Right ventricle myocardium inferior (tissue), 1 donor: ENCODE results near the gene ACSS1. TPM values are rescaled to one million over a fixed set of nuclear protein-coding genes. Genes with fewer than 3 reads are reported as not detected.

Source experiments
- ATAC-seq: fragments of 200-7000 bp; cut with Tn5 transposase; one replicate; pipeline ENCODE4 v1.9.1; 2020; ENCODE audit warnings: mild to moderate bottlenecking, moderate library complexity
- DNase-seq: peaks from one replicate; pipeline ENCODE4 v3.0.0; 2021; ENCODE audit errors: missing footprints
- intact Hi-C: fragments of 100-400 bp; cut with DNase I; formaldehyde crosslinking; loops from one replicate; pipeline ENCODE4 v1.11.0; 2022
- total RNA-seq: library from RNA; stranded (reverse); fragmentation: NEBNext Ultra II Directional; extraction: Animal tissue kit (Norgen Biotek cat#: 25700); gene quantifications from one replicate; pipeline ENCODE4 v1.2.1, GENCODE V29; 2021
- donor health status: DM: no; HTN: yes; CAD: no; lungs with severe emphysema.

The ACSS1 gene
- total RNA-seq, 1 donor from 2014 or later = 135 TPM

- intact Hi-C loops = loop anchor here (10.0 kb wide), 1 partner anchor 243 kb away; no protein-coding TSS in a partner anchor
- DNase-seq = peak; percentile 33
- no peak for ATAC-seq
Measured at GRCh38 chr20:25051386-25052155, 6.4 kb downstream of the ACSS1 start.

- intact Hi-C loops = loop anchor here (10.0 kb wide), 1 partner anchor 244 kb away; no protein-coding TSS in a partner anchor
- DNase-seq (no peak), ATAC-seq (no peak)
Measured at GRCh38 chr20:25050501-25051350, 7.2 kb downstream of the ACSS1 start.

- intact Hi-C loops = loop anchor here (10.0 kb wide), 1 partner anchor 245 kb away; no protein-coding TSS in a partner anchor
- no peak for ATAC-seq
- no peak for DNase-seq
Measured at GRCh38 chr20:25050082-25050481, 7.9 kb downstream of the ACSS1 start.

DNA sequence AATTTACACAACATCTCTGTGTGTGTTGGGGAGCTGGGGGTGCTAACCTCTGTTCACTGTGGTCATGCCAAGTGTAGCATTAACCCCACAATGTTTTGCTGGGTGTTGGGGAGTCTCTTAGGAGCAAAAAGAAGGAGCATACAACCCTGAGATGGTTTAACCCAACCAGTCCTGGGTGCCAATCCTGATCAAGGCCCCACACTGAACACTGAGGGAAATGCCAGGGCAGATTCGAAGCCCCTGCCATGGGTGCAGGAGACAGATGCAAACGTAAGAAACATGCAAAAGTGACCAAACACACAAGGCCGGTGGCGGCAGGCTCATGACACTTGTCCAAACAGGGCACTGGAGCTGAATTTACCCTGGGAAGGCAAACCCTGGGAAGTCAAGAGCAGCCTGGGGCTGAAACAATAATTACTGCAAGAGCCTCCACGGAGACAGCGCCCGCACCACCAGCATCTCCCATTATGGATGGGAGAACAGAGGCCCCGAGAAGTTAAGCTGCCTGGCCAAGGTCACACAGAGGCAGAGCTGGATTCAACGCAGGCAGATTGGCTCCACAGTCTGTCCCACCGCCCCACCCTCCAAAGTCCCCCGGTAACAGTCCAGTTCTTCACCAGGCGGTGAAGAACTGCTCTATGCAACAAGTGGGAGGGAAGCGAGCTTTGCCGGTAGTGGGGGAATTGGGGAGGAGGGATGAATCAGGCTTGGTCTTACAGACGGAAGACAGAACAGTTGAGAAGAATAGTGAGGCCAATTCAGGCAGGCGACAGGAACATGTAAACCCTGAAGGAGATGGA lies 8.5 kb downstream of the ACSS1 start:
- DNase-seq = no peak
- no peak for ATAC-seq
- intact Hi-C loops = loop anchor here (10.0 kb wide), 1 partner anchor 245 kb away; no protein-coding TSS in a partner anchor

DNA sequence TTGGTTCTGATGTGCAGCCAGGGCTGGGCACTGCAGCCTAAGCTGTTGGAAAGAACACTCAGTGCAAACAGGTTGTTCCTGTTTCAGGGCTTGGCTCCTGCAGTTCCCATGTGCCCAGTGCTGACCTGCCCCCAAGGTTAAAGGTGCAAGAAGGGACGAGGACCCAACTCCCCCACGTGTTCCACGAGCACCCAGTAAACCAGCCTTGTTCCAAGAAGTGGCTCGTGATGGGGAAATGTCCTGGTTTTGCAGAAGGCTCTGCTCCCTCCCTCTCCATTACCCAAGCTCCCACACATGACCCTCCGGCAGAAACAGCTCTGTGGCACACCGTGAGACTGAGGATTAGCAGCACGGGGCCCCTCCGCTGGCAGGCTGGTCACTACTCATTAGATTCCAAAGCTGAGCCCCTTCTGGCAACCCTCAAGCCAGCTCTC lies 9.4 kb downstream of the ACSS1 start:
- intact Hi-C loops = no loop called here
- ATAC-seq = peak; percentile 12
- DNase-seq = no peak

DNA sequence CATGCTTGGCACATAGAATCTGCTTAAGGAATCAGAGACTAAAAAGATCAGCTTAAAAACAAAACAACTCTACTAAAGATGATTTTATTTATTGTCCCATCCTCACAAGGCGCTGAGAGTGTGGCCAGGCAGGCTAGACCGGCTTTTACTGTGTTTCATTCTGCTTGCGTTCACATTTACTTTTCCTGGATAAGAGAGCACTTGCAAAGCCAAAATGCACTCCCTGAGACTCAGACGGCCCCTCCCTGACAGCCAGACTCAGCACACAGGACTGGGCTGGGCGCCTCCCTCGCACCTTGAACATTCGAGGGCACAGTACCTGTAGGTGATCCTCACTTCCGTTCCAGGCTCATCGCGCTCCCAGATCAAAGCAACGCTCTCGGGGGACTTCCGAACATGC lies 10.2 kb downstream of the ACSS1 start:
- no peak for DNase-seq
- ATAC-seq = no peak
- intact Hi-C loops = no loop called here

DNA sequence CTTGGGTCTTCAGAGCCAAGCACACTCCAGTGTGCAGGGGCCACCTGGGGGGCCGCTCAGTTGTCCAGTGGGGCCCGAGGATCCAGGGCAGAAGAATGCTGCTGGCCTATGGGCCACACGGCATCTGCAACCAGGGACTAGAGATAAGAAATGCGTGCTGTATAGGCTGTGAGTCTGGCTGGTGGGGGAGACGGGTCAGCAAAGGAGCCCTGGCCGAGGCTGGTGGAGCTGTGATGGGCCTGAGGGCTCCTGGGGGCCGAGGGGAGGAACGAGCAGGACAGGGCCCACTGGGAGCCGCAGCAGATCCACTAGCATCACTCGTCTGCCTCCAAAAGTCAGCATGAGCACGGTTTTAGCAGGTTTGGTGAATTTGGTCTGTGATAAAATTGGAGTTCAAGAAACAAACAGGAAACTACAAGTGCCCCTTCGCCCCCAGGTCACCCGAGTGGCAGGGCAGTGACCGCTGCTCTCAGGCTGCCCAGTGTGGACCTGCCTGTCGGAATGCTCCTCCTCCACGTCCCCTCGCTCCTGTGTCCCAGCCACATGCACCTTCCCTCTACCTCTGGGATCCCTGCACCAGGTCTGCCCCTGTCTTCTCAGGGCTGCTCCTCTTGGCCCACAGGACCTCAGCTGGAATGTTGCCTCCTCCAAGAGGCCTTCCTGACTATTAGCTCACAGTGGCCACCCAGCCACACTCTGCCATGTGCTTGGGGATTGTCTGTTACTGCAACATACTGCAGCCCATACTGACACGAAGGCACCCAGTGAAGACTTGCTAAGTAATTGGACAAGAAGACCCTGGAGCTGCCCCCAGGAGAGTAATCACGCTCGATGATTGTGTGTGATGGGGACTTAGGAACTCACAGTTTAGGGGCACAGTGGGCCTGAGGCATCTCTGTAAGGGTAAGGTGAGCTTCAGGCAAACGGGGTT lies 10.9 kb downstream of the ACSS1 start:
- ATAC-seq (no peak), DNase-seq (no peak)
- intact Hi-C loops = no loop called here

DNA sequence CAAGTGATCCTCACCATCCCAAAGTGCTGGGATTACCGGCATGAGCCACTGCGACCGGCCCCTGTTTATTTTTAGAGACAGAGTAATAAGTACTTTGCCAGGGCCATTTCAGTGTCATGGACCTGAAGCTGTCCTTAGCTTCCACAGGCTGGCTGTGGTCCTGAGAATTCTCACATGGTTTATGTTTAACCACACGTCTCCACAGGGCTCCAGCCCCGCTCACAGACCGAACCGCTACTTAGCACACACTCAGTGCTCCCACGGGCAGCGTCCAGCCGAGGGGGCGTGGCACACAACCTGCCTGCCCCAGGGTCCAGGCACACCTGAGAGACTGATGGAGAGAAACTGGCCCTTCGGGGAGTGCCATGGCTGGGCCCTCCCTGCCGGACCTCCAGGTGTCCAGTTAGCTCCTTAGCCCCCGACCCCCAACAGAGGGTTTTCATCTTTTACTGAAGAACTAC lies 11.7 kb downstream of the ACSS1 start:
- peak; percentile 75 for ATAC-seq
- intact Hi-C loops = no loop called here

DNA sequence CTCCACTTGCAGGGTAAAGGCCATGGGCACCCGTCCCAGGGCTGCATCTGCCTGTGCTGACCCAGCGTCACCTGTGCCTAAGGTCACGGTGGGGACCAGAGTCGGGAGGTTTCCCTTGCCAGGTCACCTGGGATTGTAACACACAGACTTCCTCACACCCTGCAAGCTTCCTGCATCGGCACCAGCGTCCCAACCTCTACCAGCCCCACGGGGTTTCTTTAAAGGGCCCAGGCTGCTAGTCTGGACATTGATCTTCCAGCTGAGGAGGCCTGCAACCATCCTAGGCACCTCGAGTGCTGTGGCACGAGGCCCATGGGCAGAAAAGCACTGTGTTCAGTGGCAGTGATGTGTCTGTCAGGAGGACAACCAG lies 12.6 kb downstream of the ACSS1 start:
- no peak for ATAC-seq
- intact Hi-C loops = no loop called here
- no peak for DNase-seq

More for the DNA sequence above, 11.7 kb downstream of the ACSS1 start:
- DNase-seq = peak; percentile 81

DNA sequence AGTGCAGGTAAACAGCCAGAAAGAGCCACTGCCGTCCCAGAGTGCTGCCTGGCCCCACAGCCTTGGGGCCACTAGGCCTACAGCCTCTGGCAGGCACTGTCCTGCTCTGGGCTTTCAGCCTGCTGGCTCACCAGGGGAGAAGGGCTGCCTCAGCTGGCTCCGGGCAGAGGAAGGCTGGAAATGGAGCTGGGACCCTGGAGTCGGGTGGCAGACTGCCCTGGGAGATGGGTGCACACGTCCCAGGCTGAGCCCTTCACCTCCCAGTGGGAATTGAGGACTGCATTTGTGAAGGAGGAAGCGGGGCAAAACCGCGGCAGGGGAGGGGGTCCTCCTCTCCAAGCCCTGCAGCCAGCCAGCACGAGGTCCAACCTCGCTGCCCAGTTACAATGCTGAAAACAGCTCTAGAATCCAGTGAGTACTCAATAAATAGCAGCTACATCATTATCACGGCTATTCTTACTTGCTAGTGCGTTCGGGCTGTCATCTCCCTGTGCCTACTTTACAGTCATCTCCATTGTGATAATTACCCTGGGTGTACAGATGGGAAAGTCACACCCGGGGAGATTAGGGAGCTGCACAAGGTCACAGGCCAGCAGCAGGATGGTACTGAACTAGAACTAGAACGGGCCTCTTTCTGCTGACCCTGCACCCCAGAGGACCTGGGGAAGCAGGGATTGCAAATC lies 13.1 kb downstream of the ACSS1 start:
- DNase-seq = no peak
- ATAC-seq = peak; percentile 45
- intact Hi-C loops = no loop called here

GRCh38 chr20:25044261-25044560 lies 13.7 kb downstream of the ACSS1 start:
- ATAC-seq (no peak), DNase-seq (no peak)
- intact Hi-C loops = no loop called here

- no peak for ATAC-seq
- intact Hi-C loops = loop anchor here (1.0 kb wide), 1 partner anchor 11 kb away; no protein-coding TSS in a partner anchor
- no peak for DNase-seq
Measured at GRCh38 chr20:25043499-25044260, 14.3 kb downstream of the ACSS1 start.

GRCh38 chr20:25042531-25043498 lies 15.1 kb downstream of the ACSS1 start:
- peak; percentile 85 for DNase-seq
- intact Hi-C loops = loop anchor here (1.0 kb wide), 1 partner anchor 11 kb away; no protein-coding TSS in a partner anchor
- ATAC-seq = peak; percentile 26

GRCh38 chr20:25041813-25042530 lies 16.0 kb downstream of the ACSS1 start:
- no peak for ATAC-seq
- intact Hi-C loops = no loop called here

GRCh38 chr20:25040438-25040831 lies 17.5 kb downstream of the ACSS1 start:
- intact Hi-C loops = no loop called here
- DNase-seq (no peak), ATAC-seq (peak; percentile 24)

More at GRCh38 chr20:25041813-25042530, 16.0 kb downstream of the ACSS1 start:
- no peak for DNase-seq
